Endothelial cell (in vitro differentiated cells): ENCODE measurements around the gene VANGL1. TPM values are rescaled to one million over a fixed set of nuclear protein-coding genes. Genes with fewer than 3 reads are reported as not detected.

Source experiments
- DNase-seq: peaks from one replicate; pipeline ENCODE4 v3.0.0; 2021; ENCODE audit warnings: low spot score
- H3K27ac Mint-ChIP-seq: one replicate; pipeline ENCODE4 v1.8.0; 2021; ENCODE audit warnings: mixed read lengths, inconsistent platforms; ENCODE audit not compliant: unreplicated experiment
- H3K27me3 Mint-ChIP-seq: one replicate; pipeline ENCODE4 v1.8.0; 2021; ENCODE audit warnings: mild to moderate bottlenecking, moderate library complexity, mixed read lengths, inconsistent platforms; ENCODE audit not compliant: unreplicated experiment
- H3K36me3 Mint-ChIP-seq: one replicate; pipeline ENCODE4 v1.8.0; 2021; ENCODE audit warnings: mild to moderate bottlenecking, low read depth, mixed read lengths, inconsistent platforms; ENCODE audit not compliant: unreplicated experiment
- H3K4me1 Mint-ChIP-seq: one replicate; pipeline ENCODE4 v1.8.0; 2021; ENCODE audit warnings: mild to moderate bottlenecking, mixed read lengths, inconsistent platforms; ENCODE audit not compliant: unreplicated experiment
- H3K4me3 Mint-ChIP-seq: one replicate; pipeline ENCODE4 v1.8.0; 2021; ENCODE audit warnings: mild to moderate bottlenecking, mixed read lengths, inconsistent platforms; ENCODE audit not compliant: unreplicated experiment
- H3K9me3 Mint-ChIP-seq: one replicate; pipeline ENCODE4 v1.8.0; 2021; ENCODE audit warnings: mixed read lengths, inconsistent platforms; ENCODE audit not compliant: unreplicated experiment
- total RNA-seq: library from RNA; stranded (reverse); fragmentation: NEBNext Ultra II Directional; extraction: Animal tissue kit (Norgen Biotek cat#: 25700); gene quantifications from one replicate; pipeline ENCODE4 v1.2.1, GENCODE V29; 2021; ENCODE audit not compliant: unreplicated experiment
- TF ChIP-seq, protein P1 (sequence below): fragments of 200-600 bp; sonication (generic); IDR thresholded peaks from one replicate; pipeline ENCODE4 v1.5.0; 2021; ENCODE audit warnings: antibody characterized with exemption; ENCODE audit not compliant: unreplicated experiment

The VANGL1 gene
- total RNA-seq, 1 donor from 2014 or later = 14.9 TPM

DNA sequence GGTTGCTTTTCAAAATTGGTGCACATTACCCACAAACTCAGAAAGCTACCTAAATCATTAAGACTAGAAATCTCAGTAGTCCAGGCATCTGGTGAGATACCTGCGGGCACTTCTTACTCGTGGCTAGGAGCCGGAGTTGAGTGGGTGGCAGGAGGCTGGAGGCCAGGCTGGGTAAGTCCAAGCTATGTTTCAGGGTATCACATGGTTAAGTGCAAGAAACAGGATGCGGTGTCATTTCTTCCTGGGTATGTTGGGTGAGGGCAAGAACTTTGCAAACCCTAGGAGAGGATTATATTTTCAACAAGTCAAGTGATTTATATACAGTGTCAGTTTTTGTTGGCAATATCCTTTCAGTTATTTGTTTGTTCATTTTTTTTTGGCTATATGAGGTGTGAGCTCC lies 41.0 kb downstream of the VANGL1 start:
- no peaks in the 10 kb centered on the region for H3K4me1 Mint-ChIP-seq
- TF ChIP-seq, protein P1, sequence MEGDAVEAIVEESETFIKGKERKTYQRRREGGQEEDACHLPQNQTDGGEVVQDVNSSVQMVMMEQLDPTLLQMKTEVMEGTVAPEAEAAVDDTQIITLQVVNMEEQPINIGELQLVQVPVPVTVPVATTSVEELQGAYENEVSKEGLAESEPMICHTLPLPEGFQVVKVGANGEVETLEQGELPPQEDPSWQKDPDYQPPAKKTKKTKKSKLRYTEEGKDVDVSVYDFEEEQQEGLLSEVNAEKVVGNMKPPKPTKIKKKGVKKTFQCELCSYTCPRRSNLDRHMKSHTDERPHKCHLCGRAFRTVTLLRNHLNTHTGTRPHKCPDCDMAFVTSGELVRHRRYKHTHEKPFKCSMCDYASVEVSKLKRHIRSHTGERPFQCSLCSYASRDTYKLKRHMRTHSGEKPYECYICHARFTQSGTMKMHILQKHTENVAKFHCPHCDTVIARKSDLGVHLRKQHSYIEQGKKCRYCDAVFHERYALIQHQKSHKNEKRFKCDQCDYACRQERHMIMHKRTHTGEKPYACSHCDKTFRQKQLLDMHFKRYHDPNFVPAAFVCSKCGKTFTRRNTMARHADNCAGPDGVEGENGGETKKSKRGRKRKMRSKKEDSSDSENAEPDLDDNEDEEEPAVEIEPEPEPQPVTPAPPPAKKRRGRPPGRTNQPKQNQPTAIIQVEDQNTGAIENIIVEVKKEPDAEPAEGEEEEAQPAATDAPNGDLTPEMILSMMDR = no peak
- no peak overlapping the region for H3K4me3 Mint-ChIP-seq
- no peak for DNase-seq
- H3K27me3 Mint-ChIP-seq = no peaks in the 10 kb centered on the region
- no peak overlapping the region for H3K27ac Mint-ChIP-seq
- no peaks in the 10 kb centered on the region for H3K9me3 Mint-ChIP-seq
- peaks cover 22% of the 10 kb centered on the region for H3K36me3 Mint-ChIP-seq

DNA sequence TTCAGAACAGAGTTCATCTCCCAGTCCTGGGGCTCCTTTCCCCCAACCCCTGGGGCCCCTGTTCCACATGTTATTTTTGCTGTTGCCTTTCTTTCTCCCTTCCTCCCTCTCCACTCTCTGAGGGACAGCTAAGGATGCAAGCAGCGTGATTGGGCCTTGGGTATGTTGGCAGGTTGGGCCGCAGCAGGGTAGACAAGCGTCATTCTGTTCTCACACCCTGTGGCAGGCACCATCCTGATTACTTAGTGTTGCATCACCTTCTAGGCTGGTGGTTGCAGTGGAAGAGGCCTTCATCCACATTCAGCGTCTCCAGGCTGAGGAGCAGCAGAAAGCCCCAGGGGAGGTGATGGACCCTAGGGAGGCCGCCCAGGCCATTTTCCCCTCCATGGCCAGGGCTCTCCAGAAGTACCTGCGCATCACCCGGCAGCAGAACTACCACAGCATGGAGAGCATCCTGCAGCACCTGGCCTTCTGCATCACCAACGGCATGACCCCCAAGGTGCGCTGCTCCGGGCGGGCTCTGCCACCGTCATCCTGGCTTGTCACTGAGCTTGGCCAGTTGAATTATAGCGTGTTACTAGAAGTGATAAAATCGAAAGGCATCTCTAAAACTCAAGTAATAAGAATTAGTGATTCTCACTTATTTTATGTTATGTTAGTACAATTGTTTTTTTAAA lies 43.4 kb downstream of the VANGL1 start:
- Mint-ChIP-seq H3K27ac (no peak overlapping the region), H3K36me3 (peaks cover 23% of the 10 kb centered on the region), H3K27me3 (no peaks in the 10 kb centered on the region), H3K4me1 (no peaks in the 10 kb centered on the region), H3K4me3 (no peak overlapping the region), H3K9me3 (no peaks in the 10 kb centered on the region)
- no peak for DNase-seq
- TF ChIP-seq, protein P1 = no peak

DNA sequence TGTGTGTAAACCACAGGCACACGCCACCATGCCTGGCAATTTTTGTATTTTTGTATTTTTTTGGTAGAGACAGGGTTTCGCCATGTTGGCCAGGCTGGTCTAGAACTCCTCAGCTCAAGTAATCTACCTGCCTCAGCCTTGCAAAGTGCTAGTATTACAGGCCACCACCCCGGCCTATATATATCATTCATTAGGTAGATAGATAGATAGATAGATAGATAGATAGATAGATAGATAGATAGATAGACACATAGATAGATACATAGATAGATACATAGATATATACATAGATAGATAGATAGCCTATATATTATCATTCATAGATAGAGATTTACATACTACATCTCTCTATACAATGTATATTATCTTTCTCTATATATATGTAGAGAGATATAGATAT lies 46.0 kb downstream of the VANGL1 start:
- Mint-ChIP-seq H3K27ac (no peak overlapping the region), H3K36me3 (peaks cover 32% of the 10 kb centered on the region), H3K4me3 (no peak overlapping the region), H3K4me1 (no peaks in the 10 kb centered on the region), H3K9me3 (no peaks in the 10 kb centered on the region), H3K27me3 (peaks cover 2% of the 10 kb centered on the region)
- TF ChIP-seq, protein P1 = no peak
- DNase-seq = no peak

DNA sequence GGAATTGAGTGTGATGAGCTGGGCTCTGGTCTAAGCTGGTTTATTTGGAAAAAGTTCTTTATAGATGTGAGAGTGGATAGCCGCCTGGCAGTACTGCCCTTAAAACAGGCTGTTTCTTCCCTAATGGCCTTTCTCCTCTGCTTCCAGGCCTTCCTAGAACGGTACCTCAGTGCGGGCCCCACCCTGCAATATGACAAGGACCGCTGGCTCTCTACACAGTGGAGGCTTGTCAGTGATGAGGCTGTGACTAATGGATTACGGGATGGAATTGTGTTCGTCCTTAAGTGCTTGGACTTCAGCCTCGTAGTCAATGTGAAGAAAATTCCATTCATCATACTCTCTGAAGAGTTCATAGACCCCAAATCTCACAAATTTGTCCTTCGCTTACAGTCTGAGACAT lies 49.2 kb downstream of the VANGL1 start:
- no peak overlapping the region for H3K27ac Mint-ChIP-seq
- peaks cover 18% of the 10 kb centered on the region for H3K36me3 Mint-ChIP-seq
- H3K27me3 Mint-ChIP-seq = peaks cover 2% of the 10 kb centered on the region
- H3K9me3 Mint-ChIP-seq = no peaks in the 10 kb centered on the region
- TF ChIP-seq, protein P1 = no peak
- no peak for DNase-seq
- no peaks in the 10 kb centered on the region for H3K4me1 Mint-ChIP-seq
- H3K4me3 Mint-ChIP-seq = no peak overlapping the region

DNA sequence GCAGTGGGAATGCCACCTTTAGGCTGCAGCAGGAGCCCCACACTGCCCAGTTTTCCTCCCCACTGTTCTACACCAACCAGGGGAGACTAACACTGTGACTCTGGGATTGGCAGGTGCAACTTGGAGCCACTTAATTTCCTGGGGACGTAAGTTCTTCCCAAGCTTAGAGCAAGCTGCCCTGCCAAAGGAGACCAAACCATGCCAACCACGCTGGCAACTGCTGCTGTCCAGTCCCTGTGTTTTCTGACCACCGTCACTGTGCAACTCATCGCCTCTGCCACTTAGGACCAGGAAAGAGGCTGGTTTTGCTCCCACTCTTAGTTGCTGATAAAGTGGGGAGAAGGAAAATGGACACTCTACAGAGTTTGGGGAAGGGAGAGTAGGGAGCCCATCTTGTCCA lies 50.5 kb downstream of the VANGL1 start:
- Mint-ChIP-seq H3K4me3 (no peak overlapping the region), H3K27me3 (peaks cover 2% of the 10 kb centered on the region), H3K4me1 (no peaks in the 10 kb centered on the region), H3K9me3 (no peaks in the 10 kb centered on the region), H3K36me3 (peaks cover 14% of the 10 kb centered on the region), H3K27ac (no peak overlapping the region)
- DNase-seq = no peak
- TF ChIP-seq, protein P1 = no peak
